ENCODE results near the gene WNT3. TPM values are rescaled to one million over a fixed set of nuclear protein-coding genes. Genes with fewer than 3 reads are reported as not detected.

WNT3 gene
- total RNA-seq, 1 experiment from 2014 or later, result 5.5 TPM

- Histone ChIP-seq H3K79me2 (ENCODE audit: insufficient read depth, low read length) (no peaks in the 10 kb centered on the region), H3K9me3 (ENCODE audit: control insufficient read depth in 1 of 2, insufficient read depth in 1 of 2, low read depth in 1 of 2, low read length in 2 of 2) (no peaks in the 10 kb centered on the region), H3K4me2 (ENCODE audit: low read length) (no peak overlapping the region), H2AFZ (ENCODE audit: low read depth, low read length, poor library complexity, severe bottlenecking) (no peak overlapping the region), H3K4me3 (replicated peaks in 1 of 2; ENCODE audit: low read depth in 1 of 2, low read length in 2 of 2) (no peak overlapping the region), H3K27me3 (ENCODE audit: insufficient read depth, low read length) (no peaks in the 10 kb centered on the region), H3K4me1 (ENCODE audit: control insufficient read depth in 1 of 2, insufficient read depth in 2 of 2, low read length in 2 of 2) (peaks cover 0 to 10% of the 10 kb centered on the region in 2 experiments; a peak in 3 of 4 replicates), H3K9ac (ENCODE audit: low read length) (no peak overlapping the region), H3K36me3 (ENCODE audit: control insufficient read depth in 1 of 2, insufficient read depth in 2 of 2, low read length in 2 of 2) (no peaks in the 10 kb centered on the region), H4K20me1 (ENCODE audit: insufficient read depth) (no peaks in the 10 kb centered on the region), H3K9me2 (ENCODE audit: insufficient read depth) (no peaks in the 10 kb centered on the region), H3K27ac (ENCODE audit: low read depth, low read length) (no peak overlapping the region)
- ATAC-seq (no peak), DNase-seq (ENCODE audit: low read depth, low spot score) (no peak)
- ChIA-PET POLR2A (no interaction called here), CTCF (no interaction called here), RAD21 (ENCODE audit: low non-redundant PET in 1 of 2, low total read pairs in 2 of 2, uncharacterized antibody in 2 of 2, unreplicated experiment in 2 of 2) (no interaction called here)
- intact Hi-C loops (cut with micrococcal nuclease), result loop anchor here (5.0 kb wide), 1 partner anchor 107 kb away; no protein-coding TSS in a partner anchor
- no peak for TF ChIP-seq EZH2phosphoT487 (IDR thresholded peaks at IDR 0.05; ENCODE audit: borderline replicate concordance)
- TF ChIP-seq, protein P1, sequence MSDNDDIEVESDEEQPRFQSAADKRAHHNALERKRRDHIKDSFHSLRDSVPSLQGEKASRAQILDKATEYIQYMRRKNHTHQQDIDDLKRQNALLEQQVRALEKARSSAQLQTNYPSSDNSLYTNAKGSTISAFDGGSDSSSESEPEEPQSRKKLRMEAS (IDR thresholded peaks at IDR 0.05), result no peak
- TF ChIP-seq ELF1 (IDR thresholded peaks at IDR 0.05; ENCODE audit: borderline replicate concordance, low read depth), result no peak
- TF ChIP-seq POLR2AphosphoS5 (IDR thresholded peaks at IDR 0.05; ENCODE audit: low read depth, low read length), result no peak
- no TSS peak for BruUV-seq (replicated peaks)
Observed at GRCh38 chr17:46730026-46730425, 88.5 kb downstream of the WNT3 start.

DNA sequence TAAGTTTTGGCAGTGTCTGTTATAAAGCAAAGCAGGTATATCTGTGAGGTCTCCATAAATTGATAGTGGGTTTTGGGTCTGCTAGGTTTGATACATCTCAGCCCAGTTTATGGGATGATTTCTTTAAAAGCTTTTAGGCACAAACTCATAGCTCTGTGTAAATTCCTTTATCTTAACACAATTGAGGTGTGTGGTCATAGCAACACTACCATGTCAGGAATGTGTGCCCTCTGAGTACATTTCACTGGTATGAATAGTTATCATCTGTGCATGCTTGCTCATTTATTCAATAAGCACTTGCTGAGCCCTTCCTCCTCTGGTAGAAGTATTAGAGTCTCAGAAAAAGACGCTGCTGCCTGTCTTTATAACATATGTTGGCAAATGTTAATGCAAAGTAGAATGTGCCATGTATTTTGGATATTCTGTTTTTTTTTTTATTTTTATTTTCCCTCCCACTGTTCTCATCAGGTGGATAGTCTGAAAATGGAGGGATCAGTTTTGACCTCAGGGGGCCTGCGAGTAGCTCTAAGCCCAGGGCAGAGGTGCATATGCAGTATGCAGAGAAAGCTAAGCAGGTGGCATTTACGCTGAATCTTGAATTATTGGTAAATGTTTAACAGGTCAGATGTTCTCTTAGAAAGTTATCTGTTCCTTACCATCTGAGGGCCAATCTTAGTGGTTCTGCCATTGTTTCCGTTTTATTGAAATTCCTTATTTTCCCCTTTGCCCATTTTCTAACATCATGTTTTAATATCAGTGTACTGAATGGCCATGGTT lies 90.7 kb downstream of the WNT3 start:
- intact Hi-C loops (cut with micrococcal nuclease), result no loop called here
- H3K79me2 ChIP-seq (ENCODE audit: insufficient read depth, low read length), result no peaks in the 10 kb centered on the region
- ChIA-PET CTCF (no interaction called here), POLR2A (no interaction called here), RAD21 (ENCODE audit: low non-redundant PET in 1 of 2, low total read pairs in 2 of 2, uncharacterized antibody in 2 of 2, unreplicated experiment in 2 of 2) (no interaction called here)
- H3K9me3 ChIP-seq (ENCODE audit: control insufficient read depth in 1 of 2, insufficient read depth in 1 of 2, low read depth in 1 of 2, low read length in 2 of 2), result no peaks in the 10 kb centered on the region
- H3K9me2 ChIP-seq (ENCODE audit: insufficient read depth), result no peaks in the 10 kb centered on the region
- DNase-seq (ENCODE audit: low read depth, low spot score), result no peak
- peak; percentile 59 for ATAC-seq
- H3K4me1 ChIP-seq (ENCODE audit: control insufficient read depth in 1 of 2, insufficient read depth in 2 of 2, low read length in 2 of 2), result peaks cover 0 to 10% of the 10 kb centered on the region in 2 experiments; a peak in 3 of 4 replicates
- 0 out of 2 replicates have a peak overlapping the region, but pooled peaks have one; percentile 1 for H3K4me2 ChIP-seq (ENCODE audit: low read length)
- no peaks in the 10 kb centered on the region for H4K20me1 ChIP-seq (ENCODE audit: insufficient read depth)
- no peak overlapping the region for H3K4me3 ChIP-seq (replicated peaks in 1 of 2; ENCODE audit: low read depth in 1 of 2, low read length in 2 of 2)
- no peak overlapping the region for H2AFZ ChIP-seq (ENCODE audit: low read depth, low read length, poor library complexity, severe bottlenecking)
- no peak overlapping the region for H3K27ac ChIP-seq (ENCODE audit: low read depth, low read length)
- BruUV-seq (replicated peaks), result no TSS peak
- no peaks in the 10 kb centered on the region for H3K27me3 ChIP-seq (ENCODE audit: insufficient read depth, low read length)
- H3K9ac ChIP-seq (ENCODE audit: low read length), result no peak overlapping the region
- H3K36me3 ChIP-seq (ENCODE audit: control insufficient read depth in 1 of 2, insufficient read depth in 2 of 2, low read length in 2 of 2), result no peaks in the 10 kb centered on the region
- no peak for TF ChIP-seq YY1 (IDR thresholded peaks at IDR 0.05; ENCODE audit: extremely low read depth, insufficient replicate concordance, low read depth, low read length)
- TF ChIP-seq TCF7L2 (IDR thresholded peaks at IDR 0.05; ENCODE audit: borderline replicate concordance, extremely low read depth, insufficient read depth, insufficient read length), result no peak
- no peak for TF ChIP-seq ATF3 (IDR thresholded peaks at IDR 0.05)
- no peak for TF ChIP-seq POLR2AphosphoS5 (IDR thresholded peaks at IDR 0.05; ENCODE audit: low read depth, low read length)
- TF ChIP-seq FOSL1 (IDR thresholded peaks at IDR 0.05; ENCODE audit: low read depth), result no peak
- TF ChIP-seq, protein P2, sequence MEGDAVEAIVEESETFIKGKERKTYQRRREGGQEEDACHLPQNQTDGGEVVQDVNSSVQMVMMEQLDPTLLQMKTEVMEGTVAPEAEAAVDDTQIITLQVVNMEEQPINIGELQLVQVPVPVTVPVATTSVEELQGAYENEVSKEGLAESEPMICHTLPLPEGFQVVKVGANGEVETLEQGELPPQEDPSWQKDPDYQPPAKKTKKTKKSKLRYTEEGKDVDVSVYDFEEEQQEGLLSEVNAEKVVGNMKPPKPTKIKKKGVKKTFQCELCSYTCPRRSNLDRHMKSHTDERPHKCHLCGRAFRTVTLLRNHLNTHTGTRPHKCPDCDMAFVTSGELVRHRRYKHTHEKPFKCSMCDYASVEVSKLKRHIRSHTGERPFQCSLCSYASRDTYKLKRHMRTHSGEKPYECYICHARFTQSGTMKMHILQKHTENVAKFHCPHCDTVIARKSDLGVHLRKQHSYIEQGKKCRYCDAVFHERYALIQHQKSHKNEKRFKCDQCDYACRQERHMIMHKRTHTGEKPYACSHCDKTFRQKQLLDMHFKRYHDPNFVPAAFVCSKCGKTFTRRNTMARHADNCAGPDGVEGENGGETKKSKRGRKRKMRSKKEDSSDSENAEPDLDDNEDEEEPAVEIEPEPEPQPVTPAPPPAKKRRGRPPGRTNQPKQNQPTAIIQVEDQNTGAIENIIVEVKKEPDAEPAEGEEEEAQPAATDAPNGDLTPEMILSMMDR (IDR thresholded peaks at IDR 0.05 in 2 of 3, conservative IDR thresholded peaks at IDR 0.05 in 1 of 3; ENCODE audit: borderline replicate concordance in 1 of 3, insufficient read depth in 1 of 3, low read depth in 2 of 3, low read length in 2 of 3), result no peak
- no peak for TF ChIP-seq ZNF274 (IDR thresholded peaks at IDR 0.05; ENCODE audit: low read depth, low read length)
- no peak for TF ChIP-seq SP1 (IDR thresholded peaks at IDR 0.05; ENCODE audit: low read depth)
- TF ChIP-seq CEBPB (IDR thresholded peaks at IDR 0.05; ENCODE audit: low read depth), result no peak
- TF ChIP-seq, protein P3, sequence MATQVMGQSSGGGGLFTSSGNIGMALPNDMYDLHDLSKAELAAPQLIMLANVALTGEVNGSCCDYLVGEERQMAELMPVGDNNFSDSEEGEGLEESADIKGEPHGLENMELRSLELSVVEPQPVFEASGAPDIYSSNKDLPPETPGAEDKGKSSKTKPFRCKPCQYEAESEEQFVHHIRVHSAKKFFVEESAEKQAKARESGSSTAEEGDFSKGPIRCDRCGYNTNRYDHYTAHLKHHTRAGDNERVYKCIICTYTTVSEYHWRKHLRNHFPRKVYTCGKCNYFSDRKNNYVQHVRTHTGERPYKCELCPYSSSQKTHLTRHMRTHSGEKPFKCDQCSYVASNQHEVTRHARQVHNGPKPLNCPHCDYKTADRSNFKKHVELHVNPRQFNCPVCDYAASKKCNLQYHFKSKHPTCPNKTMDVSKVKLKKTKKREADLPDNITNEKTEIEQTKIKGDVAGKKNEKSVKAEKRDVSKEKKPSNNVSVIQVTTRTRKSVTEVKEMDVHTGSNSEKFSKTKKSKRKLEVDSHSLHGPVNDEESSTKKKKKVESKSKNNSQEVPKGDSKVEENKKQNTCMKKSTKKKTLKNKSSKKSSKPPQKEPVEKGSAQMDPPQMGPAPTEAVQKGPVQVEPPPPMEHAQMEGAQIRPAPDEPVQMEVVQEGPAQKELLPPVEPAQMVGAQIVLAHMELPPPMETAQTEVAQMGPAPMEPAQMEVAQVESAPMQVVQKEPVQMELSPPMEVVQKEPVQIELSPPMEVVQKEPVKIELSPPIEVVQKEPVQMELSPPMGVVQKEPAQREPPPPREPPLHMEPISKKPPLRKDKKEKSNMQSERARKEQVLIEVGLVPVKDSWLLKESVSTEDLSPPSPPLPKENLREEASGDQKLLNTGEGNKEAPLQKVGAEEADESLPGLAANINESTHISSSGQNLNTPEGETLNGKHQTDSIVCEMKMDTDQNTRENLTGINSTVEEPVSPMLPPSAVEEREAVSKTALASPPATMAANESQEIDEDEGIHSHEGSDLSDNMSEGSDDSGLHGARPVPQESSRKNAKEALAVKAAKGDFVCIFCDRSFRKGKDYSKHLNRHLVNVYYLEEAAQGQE (IDR thresholded peaks at IDR 0.05; ENCODE audit: low read depth), result no peak

Data from HCT116 (cell line).